HG02970 (cell line): ENCODE data around the gene CYP11A1.
"Not testable (repeated sequence)": the region's sequence is repeated elsewhere in the genome, so short reads cannot be mapped to it uniquely, and the experiment has no call there.

Source experiments
- ATAC-seq: cut with Tn5 transposase; IDR thresholded peaks from one replicate; pipeline ENCODE4 v1.9.1; 2021; ENCODE audit warnings: mild to moderate bottlenecking, moderate library complexity, moderate number of reproducible peaks; ENCODE audit not compliant: unreplicated experiment, low FRiP score

Gene CYP11A1

DNA sequence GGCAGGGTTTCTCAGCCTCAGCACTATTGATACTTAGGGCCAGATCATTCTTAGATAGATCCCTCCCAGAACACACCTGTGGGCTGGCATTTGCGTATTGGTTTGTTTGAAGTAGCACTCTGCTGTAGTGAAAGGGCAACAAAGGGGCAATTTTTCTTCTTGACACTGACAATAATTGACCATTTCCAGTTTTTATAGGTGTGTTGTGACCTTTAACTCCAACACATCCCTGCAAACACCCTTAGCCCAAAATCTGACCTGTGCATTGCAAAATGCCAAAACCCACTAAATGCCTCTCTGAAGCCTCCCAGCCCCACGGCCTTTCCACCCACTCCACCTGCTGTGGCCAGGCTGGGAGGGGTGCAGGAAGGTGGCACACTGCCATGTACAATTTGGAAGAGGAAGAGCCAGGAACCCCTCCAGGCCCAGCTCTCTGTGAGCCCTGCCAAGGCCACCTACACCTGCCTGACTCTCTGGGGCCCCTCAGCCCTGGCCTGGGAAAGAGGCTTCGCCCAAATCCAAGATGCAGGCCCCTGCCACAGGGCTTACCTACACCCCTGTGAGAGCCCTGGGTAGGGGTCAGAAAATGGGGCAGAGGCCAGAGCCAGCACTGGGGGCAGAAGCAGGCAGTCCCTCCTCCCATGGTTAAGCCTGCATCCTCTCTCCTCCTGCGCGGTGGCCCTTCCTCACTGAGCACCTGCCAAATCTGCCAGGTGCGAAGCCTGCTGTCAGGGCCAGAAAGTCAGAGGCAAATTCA is 9.6 kb upstream of the CYP11A1 start:
- no peak for ATAC-seq

DNA sequence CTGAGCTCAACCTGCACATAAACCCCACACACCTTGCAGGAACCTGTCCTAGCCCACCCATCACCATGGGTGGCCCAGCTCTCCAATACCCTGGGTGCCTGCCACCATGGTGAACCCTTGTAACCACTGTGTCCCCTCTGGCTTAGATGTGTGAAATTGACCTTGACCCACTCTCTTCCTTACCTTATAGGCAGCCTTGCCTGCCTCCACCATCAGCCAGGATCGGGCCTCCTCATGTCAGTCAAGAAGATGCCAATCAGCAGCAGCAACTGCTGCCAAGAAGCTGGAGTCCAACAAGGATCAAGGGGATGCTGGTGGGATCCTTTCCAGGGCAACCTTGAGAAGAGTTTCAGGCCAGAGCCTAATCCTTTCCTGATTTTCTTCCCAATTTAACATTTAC is 8.8 kb upstream of the CYP11A1 start:
- ATAC-seq, result no peak

DNA sequence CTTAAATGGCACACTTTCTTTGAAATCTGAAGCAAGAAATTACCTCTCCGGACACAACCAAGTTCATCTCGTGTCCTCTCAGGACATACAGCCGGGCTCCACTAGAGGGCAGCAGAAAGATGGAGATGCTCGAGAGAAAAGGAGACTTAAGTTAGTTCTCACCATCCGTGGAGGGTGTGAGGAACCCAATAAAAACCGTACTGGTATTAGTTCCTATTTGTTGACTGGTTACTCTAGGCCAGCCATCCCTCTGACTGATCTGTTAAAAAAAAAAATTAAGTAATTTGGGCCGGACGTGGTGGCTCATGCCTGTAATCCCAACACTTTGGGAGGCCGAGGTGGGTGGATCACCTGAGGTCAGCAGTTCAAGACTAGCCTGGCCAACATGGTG is 7.9 kb upstream of the CYP11A1 start:
- no peak for ATAC-seq

DNA sequence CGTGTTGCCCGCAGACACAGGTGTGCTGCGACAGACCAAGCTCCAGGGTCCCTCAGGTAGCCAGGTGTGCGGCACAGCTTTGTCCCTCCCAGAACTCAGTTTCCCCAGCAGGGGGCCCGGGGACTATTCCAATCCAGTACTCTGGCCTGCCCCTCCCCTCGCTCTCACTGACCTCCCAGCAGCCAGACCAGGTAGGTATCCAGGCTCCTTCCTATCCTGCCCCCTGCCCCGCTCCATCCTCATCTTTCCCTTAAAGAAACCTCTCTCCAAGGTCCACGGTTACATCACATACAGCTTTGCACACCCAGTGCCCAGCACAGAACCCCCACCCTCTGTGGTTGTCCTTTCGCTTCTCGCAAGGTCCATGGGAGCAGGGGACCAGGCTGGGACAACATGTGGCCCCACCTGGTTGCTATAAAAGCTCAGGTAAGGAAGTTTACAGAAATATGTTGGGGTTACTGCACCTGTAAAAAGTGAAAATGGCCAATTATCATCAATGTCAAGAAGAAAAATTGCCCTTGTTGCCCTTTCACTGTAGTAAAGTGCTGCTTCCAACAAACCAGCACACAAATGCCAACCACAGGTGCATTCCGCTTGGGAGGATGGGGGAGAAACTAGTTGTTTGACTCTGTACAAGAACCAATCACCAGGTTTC is 7.3 kb upstream of the CYP11A1 start:
- ATAC-seq, result peak; percentile 23

DNA sequence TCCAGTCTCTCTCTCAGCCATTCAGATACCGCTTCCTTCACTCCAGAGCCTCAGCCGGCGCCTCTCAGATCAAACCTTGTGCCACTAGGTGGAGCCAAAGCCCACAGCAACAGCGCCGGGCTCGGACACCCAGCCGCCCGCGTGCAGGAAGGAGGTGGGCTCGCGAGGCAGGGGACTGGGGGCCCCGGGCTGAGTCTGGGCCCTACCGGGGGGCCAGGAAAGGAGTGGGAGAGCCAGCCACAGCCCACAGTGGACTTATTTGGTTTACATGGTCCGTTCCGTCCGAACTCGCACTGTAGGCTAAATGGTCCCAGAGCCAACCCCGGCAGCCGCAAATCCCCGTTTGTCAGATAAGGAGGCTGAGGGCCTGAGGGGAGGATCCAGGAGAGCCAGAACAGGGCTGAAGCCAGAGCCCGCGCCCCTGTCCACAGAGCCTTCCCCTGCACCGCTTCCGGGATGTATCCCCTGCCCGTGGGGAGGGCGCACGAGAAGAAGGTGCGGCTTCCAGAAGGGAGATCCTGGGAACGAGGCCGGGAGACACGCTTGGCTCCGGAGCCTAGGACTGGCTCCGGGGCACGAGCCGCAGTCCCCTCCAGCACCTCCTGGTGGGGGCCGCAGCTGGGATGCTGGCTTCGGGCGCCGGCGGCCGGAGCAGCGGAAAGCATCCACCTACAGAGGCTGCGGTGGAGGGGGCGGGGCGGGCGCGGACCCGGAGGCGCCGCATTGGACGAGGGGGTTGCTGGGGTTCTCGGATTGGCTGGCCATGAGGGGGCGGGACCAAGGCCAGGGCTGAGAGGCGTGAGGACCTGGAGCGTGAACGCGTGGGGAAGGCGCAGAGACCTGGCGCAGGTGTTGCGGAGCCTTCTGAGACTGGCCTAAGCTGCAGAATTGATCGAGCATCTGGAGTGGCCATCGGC is 6.5 kb upstream of the CYP11A1 start:
- ATAC-seq, result peak; percentile 52

DNA sequence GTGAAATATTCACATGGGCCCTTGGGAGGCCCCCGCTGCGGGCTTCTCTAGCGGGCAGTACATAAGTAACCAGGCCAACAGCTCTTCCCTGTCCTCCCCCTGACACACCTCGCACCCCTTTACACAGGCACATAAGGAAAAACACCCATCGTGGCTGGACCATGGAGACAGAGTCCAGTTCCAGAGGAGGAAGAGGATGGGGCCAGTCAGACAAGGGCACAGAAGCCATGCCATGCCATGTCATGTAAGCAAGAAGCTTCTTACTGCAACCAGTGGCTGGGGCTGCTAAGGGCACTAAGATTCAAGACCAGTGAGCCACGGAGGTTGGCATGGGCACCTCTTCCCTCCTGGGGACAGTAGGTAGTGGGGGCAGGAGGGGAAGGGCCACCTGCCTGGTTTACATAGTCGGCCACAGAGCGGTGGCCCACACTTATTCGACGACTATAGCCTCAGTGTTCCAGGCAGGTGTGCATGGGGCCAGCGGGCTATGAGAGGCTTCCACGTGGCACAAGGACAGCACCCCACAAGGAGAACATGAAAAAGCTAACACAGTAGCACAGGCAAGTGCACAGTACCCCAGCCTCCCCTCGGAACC is 5.7 kb upstream of the CYP11A1 start:
- no peak for ATAC-seq

DNA sequence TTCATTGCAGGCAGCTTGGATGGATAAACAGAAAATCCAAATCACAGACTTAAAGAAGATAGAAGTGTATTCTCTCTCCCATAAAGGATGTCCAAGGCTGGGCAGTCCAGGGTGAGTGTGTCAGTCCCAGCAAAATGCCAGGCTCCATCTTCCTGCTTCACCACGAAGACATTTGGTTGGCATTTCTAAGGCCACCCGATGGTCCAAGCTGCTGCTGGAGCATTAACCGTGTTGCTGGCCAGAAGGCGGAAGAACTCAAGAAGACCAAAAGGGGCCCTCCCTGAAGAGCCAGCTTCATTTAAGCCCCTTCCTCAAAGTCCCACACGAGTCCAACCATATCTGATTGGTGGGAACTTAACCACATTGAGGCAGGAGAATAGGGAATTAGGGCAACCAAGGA is 3.0 kb upstream of the CYP11A1 start:
- no peak for ATAC-seq

DNA sequence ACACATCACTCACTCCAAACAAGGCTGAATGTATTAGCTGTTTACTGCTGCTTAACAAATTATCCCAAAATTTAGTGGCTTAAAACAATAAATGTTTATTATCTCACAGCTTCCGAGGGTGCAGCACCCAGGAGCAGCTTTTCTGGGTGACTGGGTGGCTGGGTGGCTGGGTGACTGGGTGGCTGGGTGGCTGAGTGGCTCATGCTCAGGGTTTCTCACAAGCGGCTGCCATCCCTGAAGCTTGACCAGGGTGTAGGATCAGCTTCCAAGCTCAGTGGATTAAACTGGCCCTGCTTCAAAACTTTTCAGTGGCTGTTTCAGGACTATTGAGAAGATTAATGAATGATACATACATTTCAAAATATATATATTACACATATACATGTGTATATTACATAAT is 2.3 kb upstream of the CYP11A1 start:
- no peak for ATAC-seq

DNA sequence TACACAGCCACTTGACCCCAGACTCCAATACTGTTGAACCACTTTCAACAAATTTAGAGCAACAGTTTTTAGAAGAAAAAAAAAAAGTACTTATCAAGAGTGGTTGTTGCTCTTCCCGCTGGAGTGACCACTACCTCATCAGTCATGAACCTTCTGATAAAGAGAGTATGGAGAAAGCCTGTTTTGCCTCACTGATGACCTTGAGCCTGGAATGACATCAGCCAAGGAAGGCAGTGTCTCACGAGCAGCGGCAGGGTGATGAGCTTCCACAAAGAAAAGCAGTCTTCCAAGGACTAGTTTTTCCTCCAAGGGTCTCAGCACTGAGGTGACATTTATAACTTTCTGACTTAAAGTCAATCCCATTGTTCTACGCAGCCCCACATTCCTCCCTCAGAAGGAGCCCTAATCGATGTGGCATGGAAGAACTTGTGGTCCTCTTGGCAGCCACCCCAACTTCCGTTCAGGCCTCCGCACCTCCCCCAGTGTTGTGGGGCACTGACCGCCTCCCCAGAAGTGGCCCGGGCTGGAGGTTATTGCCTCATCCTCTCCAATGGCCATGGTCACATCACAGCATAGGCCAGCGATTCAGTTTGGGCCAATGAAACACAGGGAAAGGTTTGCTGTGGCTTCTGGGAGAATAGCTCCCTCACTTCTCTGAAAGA is 1.8 kb upstream of the CYP11A1 start:
- ATAC-seq, result no peak

DNA sequence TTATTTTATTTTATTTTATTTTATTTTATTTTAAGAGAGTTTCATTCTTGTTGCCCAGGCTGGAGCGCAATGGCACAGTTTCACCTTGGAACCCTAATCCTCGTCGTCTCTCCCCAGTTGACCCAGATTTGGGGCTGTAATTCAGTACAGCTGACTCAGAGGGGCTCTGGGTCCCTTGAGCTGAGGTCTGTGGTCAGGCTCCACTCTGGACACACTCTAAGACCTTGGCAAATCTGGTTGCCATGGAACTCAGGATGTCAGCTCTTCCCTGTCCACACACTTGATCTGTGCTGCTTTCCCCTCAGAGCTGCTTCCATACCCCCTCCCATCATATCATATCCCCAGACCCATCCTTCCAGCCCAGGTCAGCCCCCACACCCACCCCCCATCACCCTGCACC is 675 bp upstream of the CYP11A1 start:
- no peak for ATAC-seq

DNA sequence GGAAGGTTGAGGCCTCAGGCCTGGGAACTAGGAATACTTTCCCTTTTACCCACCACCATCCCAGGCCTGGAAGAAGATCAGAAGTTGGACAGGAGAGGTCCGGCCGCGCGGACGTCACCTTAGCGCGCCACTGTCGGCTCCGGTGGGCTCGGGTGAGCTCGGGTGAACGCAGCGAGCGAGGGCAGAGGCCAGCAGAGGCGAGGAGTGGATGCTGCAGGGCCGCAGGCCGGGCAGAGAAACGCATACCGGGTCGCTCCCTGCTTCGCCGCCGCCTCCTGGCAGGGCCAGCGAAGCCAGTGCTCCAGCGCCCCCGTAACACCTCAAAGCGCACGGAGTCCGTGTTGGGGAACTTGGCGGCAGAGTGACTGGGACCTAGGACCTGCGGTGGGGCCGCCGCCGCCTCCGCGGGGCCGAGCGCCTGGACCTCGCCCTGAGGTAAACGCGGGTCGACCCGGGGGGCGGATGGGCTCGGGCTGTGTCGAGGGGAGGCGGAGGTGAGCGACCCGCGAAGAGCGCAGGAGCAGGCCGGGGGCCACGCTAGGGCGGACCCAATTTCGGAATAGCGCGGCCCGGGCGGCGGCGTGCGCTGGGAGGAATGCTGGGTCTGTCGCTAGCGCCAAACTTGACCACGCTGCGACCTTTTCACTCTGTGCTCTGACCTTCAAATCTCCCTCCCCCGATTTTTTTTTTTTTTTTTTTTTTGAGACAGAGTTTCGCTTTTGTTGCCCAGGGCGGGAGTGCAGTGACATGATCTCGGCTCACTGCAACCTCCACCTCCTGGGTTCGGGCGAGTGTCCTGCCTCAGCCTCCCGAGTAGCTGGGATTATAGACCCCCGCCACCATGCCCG is 1.6 kb downstream of the CYP11A1 start:
- no peak for ATAC-seq

DNA sequence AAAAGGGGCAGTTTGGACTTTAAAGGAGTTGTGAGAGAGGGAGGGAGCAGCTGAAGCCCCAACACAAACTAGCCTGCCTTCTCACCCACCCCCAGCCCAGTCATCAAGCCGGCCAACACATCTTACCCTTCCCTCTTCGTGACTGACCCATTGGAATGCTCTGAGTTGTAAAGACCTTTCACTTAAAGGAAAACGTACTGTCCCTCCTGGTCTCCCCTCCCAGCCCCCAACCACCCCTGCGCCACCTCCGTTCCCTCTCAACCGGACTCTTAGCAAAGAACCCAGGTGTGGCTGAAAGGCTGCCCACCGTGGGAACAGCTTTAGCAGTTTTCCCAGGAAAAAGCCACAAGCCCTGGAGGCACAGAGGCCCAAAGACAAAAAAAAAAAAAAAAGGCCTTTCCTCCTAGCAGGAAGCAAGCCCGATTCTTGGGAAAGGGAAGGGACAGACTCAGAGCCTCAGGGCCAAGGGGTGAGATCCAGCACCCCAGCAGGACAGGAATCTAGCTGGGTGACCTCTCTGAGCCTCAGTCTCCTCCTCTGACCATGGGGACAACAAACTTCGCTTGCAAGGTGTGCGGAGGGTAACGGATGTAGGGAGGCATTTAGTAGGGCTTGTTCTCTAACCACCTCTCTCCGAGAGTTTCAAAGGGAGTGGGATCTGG is 2.4 kb downstream of the CYP11A1 start:
- ATAC-seq, result no peak

DNA sequence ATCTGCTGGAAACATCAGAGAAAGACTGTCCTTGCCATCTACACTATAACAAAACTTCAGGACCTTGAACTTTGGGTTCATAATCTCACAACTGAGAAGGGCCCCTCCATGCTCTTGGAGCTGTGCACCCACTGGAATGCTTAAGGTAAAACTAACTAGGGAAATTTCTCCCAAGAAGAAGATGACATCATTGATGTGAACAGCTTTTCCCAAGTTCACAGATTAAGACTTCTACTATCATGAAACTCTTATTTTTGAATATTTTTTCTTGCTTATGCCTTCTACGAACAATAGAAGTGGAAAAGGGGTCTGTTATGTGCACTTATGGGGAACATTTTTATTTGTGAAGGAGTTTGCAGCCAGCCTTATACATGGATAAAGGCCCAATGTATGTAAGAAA is 5.0 kb downstream of the CYP11A1 start:
- no peak for ATAC-seq

DNA sequence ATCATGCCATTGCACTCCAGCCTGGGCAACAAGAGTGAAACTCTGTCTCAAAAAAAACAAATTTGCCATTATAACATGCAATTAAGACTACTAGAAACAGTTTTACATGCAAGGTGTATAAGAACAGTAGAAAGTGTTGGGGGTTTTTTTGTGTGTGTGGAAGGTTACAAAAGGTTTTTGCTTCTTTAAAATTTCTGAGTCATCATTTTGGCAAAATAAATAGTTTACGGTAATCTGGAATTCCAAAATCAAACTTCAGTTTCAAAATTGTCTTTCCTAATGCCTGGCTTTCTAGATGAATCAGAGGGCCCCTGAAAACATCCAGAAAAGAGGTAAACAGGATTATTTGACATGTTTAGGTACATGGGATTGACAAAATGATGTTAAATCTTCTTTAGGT is 6.6 kb downstream of the CYP11A1 start:
- not testable (repeated sequence) for ATAC-seq

DNA sequence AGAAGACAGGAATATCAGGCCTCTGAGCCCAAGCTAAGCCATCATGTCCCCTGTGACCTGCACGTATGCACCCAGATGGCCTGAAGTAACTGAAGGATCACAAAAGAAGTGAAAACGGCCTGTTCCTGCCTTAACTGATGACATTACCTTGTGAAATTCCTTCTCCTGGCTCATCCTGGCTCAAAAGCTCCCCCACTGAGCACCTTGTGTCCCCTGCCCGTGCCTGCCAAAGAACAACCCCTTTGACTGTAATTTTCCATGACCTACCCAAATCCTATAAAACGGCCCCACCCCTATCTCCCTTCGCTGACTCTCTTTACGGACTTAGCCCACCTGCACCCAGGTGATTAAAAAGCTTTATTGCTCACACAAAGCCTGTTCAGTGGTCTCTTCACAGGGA is 8.1 kb downstream of the CYP11A1 start:
- not testable (repeated sequence) for ATAC-seq

DNA sequence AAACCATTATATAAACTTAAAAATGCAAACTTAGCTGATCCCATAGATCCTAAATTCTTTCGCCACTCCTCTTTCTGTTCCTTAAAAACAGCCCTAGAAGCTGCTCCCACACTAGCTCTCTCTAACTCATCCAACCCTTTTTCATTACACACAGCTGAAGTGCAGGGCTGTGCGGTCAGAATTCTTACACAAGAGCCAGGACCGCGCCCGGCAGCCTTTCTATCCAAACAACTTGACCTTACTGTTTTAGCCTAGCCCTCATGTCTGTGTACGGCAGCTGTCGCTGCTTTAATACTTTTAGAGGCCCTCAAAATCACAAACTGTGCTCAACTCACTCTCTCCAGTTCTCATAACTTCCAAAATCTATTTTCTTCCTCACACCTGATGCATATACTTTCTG is 9.9 kb downstream of the CYP11A1 start:
- ATAC-seq, result not testable (repeated sequence)

DNA sequence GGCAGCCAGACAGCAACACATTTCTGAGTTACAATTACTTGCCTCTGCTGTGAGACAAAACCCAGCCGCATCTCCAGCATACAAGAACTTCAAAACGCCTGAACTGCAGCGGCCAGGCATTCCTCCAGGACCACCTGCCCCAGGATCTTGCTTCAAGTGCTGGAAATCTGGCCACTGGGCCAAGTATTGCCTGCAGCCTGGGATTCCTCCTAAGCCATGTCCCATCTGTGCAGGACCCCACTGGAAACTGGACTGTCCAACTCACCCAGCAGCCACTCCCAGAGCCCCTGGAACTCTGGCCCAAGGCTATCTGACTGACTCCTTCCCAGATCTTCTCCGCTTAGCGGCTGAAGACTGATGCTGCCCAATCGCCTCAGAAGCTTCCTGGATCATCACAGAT is 11.4 kb downstream of the CYP11A1 start:
- ATAC-seq, result not testable (repeated sequence)

DNA sequence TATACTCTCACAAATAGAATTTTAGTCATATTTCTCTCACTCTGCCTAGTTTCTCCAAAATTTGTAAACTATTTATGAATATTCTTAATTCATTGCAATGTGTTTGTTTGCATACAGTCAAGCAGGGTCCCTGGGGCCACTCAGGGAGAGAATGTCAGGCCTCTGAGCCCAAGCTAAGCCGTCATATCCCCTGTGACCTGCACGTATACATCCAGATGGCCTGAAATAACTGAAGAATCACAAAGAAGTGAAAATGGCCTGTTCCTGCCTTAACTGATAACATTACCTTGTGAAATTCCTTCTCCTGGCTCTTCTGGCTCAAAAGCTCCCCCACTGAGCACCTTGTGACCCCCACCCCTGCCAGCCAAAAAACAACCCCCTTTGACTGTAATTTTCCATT is 13.5 kb downstream of the CYP11A1 start:
- not testable (repeated sequence) for ATAC-seq

DNA sequence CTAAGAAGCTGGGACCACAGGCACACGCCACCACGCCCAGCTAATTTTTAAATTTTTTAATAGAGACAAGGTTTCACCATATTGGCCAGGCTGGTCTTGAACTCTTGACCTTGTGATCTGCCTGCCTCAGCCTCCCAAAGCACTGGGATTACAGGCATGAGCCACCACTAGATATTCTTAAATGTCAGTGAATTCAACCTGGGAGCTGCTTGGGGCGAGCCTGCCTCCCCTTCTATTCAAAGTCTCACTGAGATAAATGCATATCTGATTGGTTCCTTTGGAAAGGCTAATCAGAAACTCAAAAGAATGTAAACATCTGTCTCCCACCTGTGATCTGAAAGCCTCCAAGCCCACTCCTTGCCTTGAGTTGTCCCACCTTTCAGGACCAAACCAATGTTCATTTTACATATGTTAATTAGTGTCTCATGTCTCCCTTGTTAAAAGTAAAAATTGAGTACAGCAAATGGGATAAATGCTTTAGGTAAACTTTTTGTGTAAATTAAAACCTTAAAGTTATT is 15.0 kb downstream of the CYP11A1 start:
- ATAC-seq, result no peak
